Mucosa of rectum (tissue), 2 donors: ENCODE data around the gene PTOV1.

Experiments used
- H3K27ac ChIP-seq, 2 donors: one replicate each; pipeline ENCODE4 v1.7.0; 2013; ENCODE audit warnings: inconsistent platforms in 2 of 2, low read depth in 2 of 2, low read length in 2 of 2
- H3K27me3 ChIP-seq, 2 donors: one replicate each; pipeline ENCODE4 v1.7.0; 2013; ENCODE audit warnings: low read length in 2 of 2; ENCODE audit not compliant: control insufficient read depth in 2 of 2, insufficient read depth in 2 of 2
- H3K36me3 ChIP-seq, 2 donors: one replicate each; pipeline ENCODE4 v1.7.0; 2013; ENCODE audit warnings: low read length in 2 of 2; ENCODE audit not compliant: control insufficient read depth in 2 of 2, insufficient read depth in 2 of 2
- H3K4me1 ChIP-seq, 2 donors: one replicate each; pipeline ENCODE4 v1.7.0; 2013; ENCODE audit warnings: low read length in 2 of 2, mild to moderate bottlenecking in 1 of 2; ENCODE audit not compliant: control insufficient read depth in 2 of 2, insufficient read depth in 2 of 2
- H3K4me3 ChIP-seq, 2 donors: one replicate each; pipeline ENCODE4 v1.7.0; 2013; ENCODE audit warnings: low read length in 2 of 2
- H3K9ac ChIP-seq, 2 donors: one replicate each; pipeline ENCODE4 v1.7.0; 2013; ENCODE audit warnings: low read length in 2 of 2, low read depth in 1 of 2, mild to moderate bottlenecking in 1 of 2
- H3K9me3 ChIP-seq, 2 donors: one replicate each; pipeline ENCODE4 v1.7.0; 2013; ENCODE audit warnings: low read length in 2 of 2; ENCODE audit not compliant: control insufficient read depth in 2 of 2
- donor health status: healthy.
- donor health status: Normal muscosa, but diverticular disease.

PTOV1 gene

DNA sequence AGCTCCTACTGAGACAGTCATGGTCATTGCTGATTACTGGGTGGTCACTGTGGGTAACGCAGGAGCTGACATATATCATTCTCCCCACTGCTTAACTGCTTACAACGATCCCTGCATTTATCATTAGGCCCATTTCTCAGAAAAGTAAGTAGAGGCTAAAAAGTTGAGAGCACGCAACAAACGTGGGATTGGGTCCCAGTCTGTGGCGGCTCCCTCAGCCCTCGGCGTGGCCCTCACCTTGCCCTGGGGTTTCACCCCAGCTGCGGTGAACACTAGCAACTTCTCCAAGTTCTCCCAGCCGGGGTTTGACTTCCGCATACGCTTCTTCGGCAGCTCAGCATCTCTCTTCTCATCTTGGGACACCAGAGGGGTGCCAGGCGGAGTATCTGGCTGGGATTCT lies 13.9 kb downstream of the PTOV1 start:
- Histone ChIP-seq H3K36me3 (peaks cover 16 to 27% of the 10 kb centered on the region in 2 donors), H3K4me3 (no peak overlapping the region), H3K27ac (no peak overlapping the region), H3K4me1 (peaks cover 11 to 15% of the 10 kb centered on the region in 2 donors), H3K9me3 (no peaks in the 10 kb centered on the region), H3K27me3 (no peaks in the 10 kb centered on the region), H3K9ac (no peak overlapping the region)

DNA sequence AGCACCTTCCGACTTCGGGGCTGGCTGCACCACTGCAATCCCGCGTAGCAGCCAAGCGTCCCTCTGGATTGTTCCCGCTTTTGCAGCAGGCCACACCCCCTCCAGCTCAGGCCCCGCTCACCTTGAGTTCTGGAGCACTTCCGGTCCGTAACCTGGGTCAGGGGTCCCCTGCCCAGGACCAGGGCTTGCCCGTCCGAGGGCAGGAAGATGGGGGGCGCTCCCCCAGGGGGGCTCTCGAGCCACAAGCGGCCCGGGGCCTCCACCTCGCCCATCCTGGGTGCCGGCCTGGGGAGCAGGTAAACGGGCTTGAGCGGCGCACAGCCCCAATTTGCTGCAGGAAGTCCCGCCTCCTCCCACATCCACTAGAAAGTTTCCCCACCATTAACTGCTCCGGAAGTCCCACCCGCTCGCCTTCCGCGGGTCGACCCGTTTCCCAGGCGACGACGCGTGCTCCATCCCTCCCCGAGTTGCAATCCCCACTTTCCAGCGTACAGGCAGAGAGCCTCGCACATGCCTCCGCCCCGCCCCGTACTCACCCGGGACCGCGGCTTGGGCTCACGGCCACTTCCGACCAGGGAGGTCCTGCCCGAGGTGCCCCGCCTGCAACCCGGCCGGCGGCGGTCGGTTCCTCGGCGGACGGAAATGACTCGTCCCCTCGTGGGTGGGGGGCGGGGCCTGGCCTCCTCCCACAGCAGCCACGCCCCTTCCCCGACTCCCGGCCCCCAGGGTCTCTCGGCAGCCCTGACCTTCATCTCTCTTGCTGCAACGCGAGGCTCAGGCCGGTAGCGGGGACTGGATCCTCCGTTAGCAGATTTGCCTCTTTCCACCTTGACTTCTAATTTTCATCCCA lies 16.2 kb downstream of the PTOV1 start, which contains the start of gene PNKP:
Gene PNKP (minus strand): TSS at position 644 of the 850 bp plus-strand sequence. CDS start 372 bp downstream, at position 272.
- H3K36me3 ChIP-seq: peaks cover 15 to 22% of the 10 kb centered on the region in 2 donors
- H3K27me3 ChIP-seq: no peaks in the 10 kb centered on the region
- peak within 1 kb of the TSS; percentile 68 to 76 for H3K9ac ChIP-seq
- H3K4me3 ChIP-seq: peak within 1 kb of the TSS; percentile 80 to 94
- no peaks in the 10 kb centered on the region for H3K9me3 ChIP-seq
- peak within 1 kb of the TSS; percentile 94 to 97 for H3K27ac ChIP-seq
- H3K4me1 ChIP-seq: peaks cover 21 to 28% of the 10 kb centered on the region in 2 donors

DNA sequence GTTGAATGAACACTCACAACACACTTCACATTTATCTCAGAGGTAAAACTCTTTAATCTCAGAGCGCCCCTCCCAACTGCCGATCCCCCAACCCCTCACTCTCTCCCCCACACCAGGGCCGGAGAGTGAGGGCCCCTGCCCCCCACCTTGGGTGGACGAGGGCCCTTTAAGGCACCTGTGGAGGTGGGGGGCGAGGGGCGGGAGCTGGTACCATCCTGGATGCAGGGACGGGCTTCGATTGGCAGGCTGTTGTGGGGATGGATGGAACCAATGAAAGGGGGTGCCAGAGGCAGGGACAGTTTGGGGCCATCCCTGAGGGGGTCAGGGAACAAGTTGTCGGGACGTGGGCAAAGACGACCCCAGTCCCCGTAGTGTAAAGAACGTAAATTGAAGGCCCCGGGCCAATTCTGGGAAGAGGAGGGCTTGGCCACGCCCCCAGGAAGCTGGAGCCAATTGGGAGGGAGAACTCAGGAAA lies 18.1 kb downstream of the PTOV1 start:
- peaks cover 21 to 28% of the 10 kb centered on the region in 2 donors for H3K4me1 ChIP-seq
- H3K9me3 ChIP-seq: no peaks in the 10 kb centered on the region
- H3K27ac ChIP-seq: peak overlapping the region; percentile 79 to 97
- peak overlapping the region; percentile 52 to 68 for H3K9ac ChIP-seq
- peak overlapping the region; percentile 67 to 69 for H3K4me3 ChIP-seq
- H3K27me3 ChIP-seq: no peaks in the 10 kb centered on the region
- H3K36me3 ChIP-seq: peaks cover 8 to 12% of the 10 kb centered on the region in 2 donors

DNA sequence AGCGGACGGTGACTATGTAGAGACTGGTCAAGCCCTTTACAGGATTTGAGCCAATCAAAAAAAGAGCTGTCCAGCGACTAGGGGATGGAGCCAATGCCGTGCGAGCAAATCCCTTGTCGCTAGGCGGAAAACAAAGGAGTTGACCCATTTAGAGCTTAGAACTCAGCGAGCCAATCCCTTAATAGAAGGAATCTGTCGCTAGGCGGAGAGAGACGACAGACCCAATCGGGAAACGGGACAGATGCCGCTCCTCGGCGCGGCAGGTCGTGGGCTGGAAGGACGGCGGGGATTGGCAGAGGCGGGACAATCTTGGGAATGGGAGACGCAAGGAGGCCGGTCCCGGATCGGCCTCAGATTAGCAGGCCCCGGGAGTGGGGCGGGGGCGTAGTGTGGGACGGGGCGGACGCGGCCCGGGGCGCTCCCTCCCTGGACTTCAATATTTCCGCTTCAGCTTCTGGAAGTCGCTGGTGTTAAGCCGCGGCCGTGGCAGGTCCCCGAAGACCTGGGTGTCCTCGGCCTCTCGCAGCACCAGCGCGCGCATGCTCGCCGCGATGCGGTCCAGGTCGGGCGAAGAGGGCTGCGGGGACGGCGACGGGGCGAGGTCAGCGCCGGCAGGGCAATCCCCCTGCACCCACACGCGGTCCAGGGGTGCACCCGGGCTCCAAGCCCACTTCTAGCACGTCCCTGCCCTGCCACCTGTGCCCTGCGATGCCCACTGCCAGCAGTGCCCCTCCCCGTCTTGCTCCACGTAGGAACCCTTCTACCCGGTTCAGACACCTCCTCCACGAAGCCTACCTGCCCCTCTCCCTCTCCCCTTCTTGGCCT lies 18.7 kb downstream of the PTOV1 start:
- H3K27ac ChIP-seq: peak overlapping the region; percentile 92 to 97
- H3K27me3 ChIP-seq: no peaks in the 10 kb centered on the region
- H3K9ac ChIP-seq: peak overlapping the region; percentile 62 to 74
- H3K4me3 ChIP-seq: peak overlapping the region; percentile 69 to 80
- peaks cover 21 to 28% of the 10 kb centered on the region in 2 donors for H3K4me1 ChIP-seq
- H3K36me3 ChIP-seq: peaks cover 3 to 5% of the 10 kb centered on the region in 2 donors
- no peaks in the 10 kb centered on the region for H3K9me3 ChIP-seq

DNA sequence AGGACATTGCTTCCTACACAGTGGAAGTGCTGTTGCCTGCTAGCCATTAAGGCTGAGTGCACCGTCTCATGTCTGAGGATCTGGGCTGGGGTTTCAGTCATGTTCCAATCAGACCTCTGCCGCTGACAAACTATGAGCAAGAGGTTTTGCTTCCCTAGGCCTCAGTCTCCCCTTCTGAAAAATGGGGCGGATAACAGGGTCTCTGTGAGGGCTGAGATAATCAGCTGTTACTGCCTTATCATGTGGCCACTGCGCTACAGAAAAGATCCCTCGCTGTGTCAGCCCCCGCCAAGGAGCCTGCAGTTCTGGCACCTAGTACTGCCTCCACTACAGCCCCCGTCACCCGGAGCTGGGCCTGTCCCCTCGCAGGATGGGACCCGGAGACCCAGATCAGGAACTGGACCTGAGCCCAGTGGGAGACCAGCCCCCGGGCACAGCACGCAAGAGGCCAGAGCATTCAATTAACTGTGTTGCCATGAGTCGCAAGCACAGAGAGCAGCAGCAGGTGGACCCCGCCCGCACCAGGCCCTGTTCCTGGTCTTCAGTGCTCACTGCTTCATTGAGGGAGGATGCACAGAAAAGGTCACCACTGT lies 19.4 kb downstream of the PTOV1 start:
- Histone ChIP-seq H3K36me3 (peaks cover 2 to 3% of the 10 kb centered on the region in 2 donors), H3K4me1 (peaks cover 23 to 31% of the 10 kb centered on the region in 2 donors), H3K27me3 (no peaks in the 10 kb centered on the region), H3K27ac (peak overlapping the region; percentile 92 to 94), H3K9me3 (no peaks in the 10 kb centered on the region), H3K4me3 (peak overlapping the region; percentile 64 to 80), H3K9ac (peak overlapping the region; percentile 62 to 74)

DNA sequence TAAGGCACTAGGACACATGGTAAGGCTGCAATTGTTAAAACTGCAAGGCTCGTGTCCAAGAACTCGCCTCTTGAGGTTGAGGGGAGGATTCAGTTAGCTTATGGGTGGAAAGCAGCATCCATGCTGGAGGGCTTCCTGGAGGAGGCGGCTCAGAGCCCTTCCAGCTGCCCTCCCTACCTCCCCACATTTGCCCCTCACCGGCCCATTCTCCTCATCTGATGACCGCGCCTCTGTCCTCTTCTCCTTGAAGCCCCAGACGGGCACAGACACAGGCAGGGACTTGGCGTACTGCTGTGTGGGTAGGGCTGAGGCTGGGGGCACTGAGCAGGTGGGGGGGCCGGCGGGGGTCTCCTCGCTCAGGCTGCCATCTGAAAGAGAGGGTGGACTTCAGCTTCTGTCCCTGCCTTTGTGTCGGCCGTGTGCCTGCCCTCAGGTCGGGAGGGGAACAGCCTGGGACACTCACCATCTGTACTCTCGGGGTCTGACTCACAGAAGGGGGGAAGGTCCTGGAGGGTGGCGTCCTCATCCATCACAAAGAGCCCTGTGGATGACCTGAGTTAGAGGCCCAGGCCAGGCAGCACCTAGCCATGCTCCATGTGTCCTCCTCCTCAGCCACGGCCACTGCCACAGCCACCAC lies 20.5 kb downstream of the PTOV1 start:
- Histone ChIP-seq H3K27ac (no peak overlapping the region), H3K4me1 (peaks cover 24 to 29% of the 10 kb centered on the region in 2 donors), H3K9ac (no peak overlapping the region), H3K9me3 (no peaks in the 10 kb centered on the region), H3K36me3 (peaks cover 2 to 3% of the 10 kb centered on the region in 2 donors), H3K4me3 (no peak overlapping the region), H3K27me3 (no peaks in the 10 kb centered on the region)

DNA sequence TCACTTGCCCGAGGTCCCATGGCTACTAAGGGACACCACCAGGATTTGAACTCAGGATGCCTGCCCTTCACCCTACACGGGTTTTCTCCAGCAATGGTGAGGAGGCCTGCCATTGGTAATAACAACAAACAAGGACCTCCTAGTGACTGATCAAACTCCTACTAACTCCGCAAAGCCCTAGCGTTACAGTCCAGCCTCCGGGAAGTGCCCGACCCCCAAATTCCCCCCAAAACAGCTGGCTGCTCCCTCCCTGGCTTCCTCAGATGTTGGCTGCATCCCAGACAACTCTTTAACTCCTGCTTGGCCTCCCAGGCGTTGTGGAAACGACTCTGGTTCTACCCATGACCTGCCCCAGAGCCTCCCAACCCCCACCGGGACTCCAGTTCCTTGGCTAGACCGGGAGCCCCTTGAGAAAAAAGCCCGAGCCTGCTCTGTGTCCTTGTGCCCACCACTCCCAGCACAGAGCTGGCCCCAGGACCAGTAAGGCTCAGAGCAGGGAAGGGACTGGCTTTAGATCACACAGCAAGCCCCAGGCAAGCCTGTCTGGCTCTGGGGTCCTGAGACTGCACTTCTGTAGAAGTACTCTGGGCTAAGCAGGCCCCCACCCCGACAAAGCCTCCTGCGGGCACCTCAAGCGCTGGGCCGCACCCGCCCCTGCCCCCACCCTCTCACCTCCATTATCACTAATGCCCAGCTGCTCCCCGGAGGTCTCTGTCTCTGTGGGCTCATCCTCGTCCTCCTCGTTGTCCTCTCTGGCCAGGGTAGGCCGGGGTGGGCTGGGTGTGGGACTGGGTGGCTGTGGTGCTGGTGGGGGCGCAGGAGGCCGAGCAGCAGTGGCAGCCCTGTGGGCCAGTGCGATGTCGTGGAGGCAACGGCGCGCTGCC lies 21.5 kb downstream of the PTOV1 start:
- Histone ChIP-seq H3K27me3 (no peaks in the 10 kb centered on the region), H3K36me3 (peaks cover 2 to 3% of the 10 kb centered on the region in 2 donors), H3K9me3 (no peaks in the 10 kb centered on the region), H3K9ac (no peak overlapping the region), H3K4me1 (peaks cover 20 to 25% of the 10 kb centered on the region in 2 donors), H3K4me3 (no peak overlapping the region), H3K27ac (no peak overlapping the region)

DNA sequence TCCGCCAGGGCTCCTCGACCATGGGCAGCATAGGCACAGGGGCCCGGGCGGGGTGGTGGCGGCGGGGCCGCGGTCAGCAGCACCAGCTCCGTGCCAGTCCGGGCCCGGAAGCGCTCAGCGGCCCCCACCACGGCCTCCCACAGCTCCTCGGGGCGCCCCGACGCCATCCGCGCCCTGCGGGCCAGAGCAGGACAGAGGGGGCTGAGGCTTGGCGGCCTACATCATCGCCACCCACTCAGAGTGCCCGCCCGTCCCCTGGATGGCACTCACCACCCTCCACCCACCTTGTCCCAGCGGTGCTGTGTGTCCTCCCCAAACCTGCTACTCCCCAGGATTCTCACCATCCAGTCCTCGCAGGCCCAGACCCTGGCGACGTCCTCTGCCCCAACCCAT lies 22.2 kb downstream of the PTOV1 start:
- Histone ChIP-seq H3K4me3 (no peak overlapping the region), H3K9me3 (no peaks in the 10 kb centered on the region), H3K36me3 (peaks cover 2 to 3% of the 10 kb centered on the region in 2 donors), H3K4me1 (peaks cover 19 to 28% of the 10 kb centered on the region in 2 donors), H3K27me3 (no peaks in the 10 kb centered on the region), H3K9ac (no peak overlapping the region), H3K27ac (no peak overlapping the region)

DNA sequence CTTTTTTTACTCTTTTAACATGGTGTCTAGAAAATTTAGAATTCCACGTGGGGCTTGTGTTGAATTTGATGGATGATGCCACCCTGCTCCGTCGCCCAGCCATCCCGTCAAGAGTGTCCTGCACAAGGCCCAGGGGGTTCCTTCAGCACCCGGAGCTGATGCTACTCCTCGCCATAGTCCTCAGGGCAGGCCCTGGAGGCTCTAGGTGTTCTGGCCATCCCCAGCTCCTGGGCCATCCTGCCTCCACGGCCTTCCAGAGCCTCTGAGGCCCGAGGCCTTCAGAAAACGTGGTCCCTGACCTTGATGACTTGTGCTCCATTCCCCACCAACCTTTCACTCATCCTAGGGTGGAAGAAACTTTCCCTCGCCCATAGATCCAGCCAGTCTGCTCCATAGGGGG lies 22.9 kb downstream of the PTOV1 start:
- no peak overlapping the region for H3K27ac ChIP-seq
- H3K36me3 ChIP-seq: peaks cover 3 to 5% of the 10 kb centered on the region in 2 donors
- no peaks in the 10 kb centered on the region for H3K9me3 ChIP-seq
- H3K4me1 ChIP-seq: peaks cover 26 to 33% of the 10 kb centered on the region in 2 donors
- no peak overlapping the region for H3K9ac ChIP-seq
- no peak overlapping the region for H3K4me3 ChIP-seq
- H3K27me3 ChIP-seq: no peaks in the 10 kb centered on the region
